Activated CD4-positive, alpha-beta T cell treated with anti-CD3 and anti-CD28 coated beads, Interleukin-2, amount 50 U/mL, for 4 hours (primary cell): ENCODE data around the gene UGCG.
"Not testable (repeated sequence)": the region's sequence is repeated elsewhere in the genome, so short reads cannot be mapped to it uniquely, and the experiment has no call there.

Source experiments
- DNase-seq, 2 experiments: peaks; one replicate each; pipeline ENCODE4 v3.0.0-alpha.2; 2020

UGCG gene

GRCh38 chr9:111891910-111892499, 4.6 kb upstream of the UGCG start:
- DNase-seq, result no peak

- DNase-seq, result peak in 1 of 2 experiments; percentile 36
Measured at GRCh38 chr9:111896942-111897600, 457 bp downstream of the UGCG start.

- DNase-seq, result no peak
Measured at GRCh38 chr9:111897601-111898137, 1.1 kb downstream of the UGCG start.

GRCh38 chr9:111898331-111899096, 1.9 kb downstream of the UGCG start:
- no peak for DNase-seq

GRCh38 chr9:111900151-111900857, 3.7 kb downstream of the UGCG start:
- DNase-seq, result no peak

- DNase-seq, result no peak
Measured at GRCh38 chr9:111900858-111901612, 4.4 kb downstream of the UGCG start.

- no peak for DNase-seq
Measured at GRCh38 chr9:111902391-111903139, 6.0 kb downstream of the UGCG start.

- not testable (repeated sequence) for DNase-seq
Measured at GRCh38 chr9:111903535-111903934, 6.9 kb downstream of the UGCG start.

- no peak for DNase-seq
Measured at GRCh38 chr9:111904026-111904425, 7.4 kb downstream of the UGCG start.

GRCh38 chr9:111904891-111905291, 8.3 kb downstream of the UGCG start:
- no peak for DNase-seq

- DNase-seq, result no peak
Measured at GRCh38 chr9:111907147-111907546, 10.5 kb downstream of the UGCG start.

- DNase-seq, result no peak
Measured at GRCh38 chr9:111909444-111909843, 12.8 kb downstream of the UGCG start.

- no peak for DNase-seq
Measured at GRCh38 chr9:111910428-111910827, 13.8 kb downstream of the UGCG start.

GRCh38 chr9:111913159-111913558, 16.5 kb downstream of the UGCG start:
- no peak for DNase-seq

GRCh38 chr9:111914749-111915424, 18.3 kb downstream of the UGCG start:
- no peak for DNase-seq

- DNase-seq, result no peak
Measured at GRCh38 chr9:111915425-111915758, 18.8 kb downstream of the UGCG start.

- no peak for DNase-seq
Measured at GRCh38 chr9:111916234-111916645, 19.6 kb downstream of the UGCG start.

- no peak for DNase-seq
Measured at GRCh38 chr9:111917201-111917600, 20.6 kb downstream of the UGCG start.

- DNase-seq, result no peak
Measured at GRCh38 chr9:111917980-111918379, 21.4 kb downstream of the UGCG start.

- DNase-seq, result no peak
Measured at GRCh38 chr9:111919875-111920274, 23.3 kb downstream of the UGCG start.

- DNase-seq, result no peak
Measured at GRCh38 chr9:111920531-111920930, 23.9 kb downstream of the UGCG start.
